ENCODE measurements around the gene CDON.

- TF ChIP-seq EP300 (IDR thresholded peaks at IDR 0.05) (no peak), CTCF (IDR thresholded peaks at IDR 0.05) (no peak)
Measured at GRCh38 chr11:126012852-126013251, 49.8 kb downstream of the CDON start.
